KG1 (cell line): ENCODE measurements around the gene NIT2.
A peak's percentile ranks its signal among the peaks of the same experiment; 100 is the strongest.
"Not testable (repeated sequence)": the region's sequence is repeated elsewhere in the genome, so short reads cannot be mapped to it uniquely, and the experiment has no call there.

Experiments
- DNase-seq: peaks from one replicate; lab custom pipeline; 2025; lab: John Stamatoyannopoulos, UW

The NIT2 gene, protein sequence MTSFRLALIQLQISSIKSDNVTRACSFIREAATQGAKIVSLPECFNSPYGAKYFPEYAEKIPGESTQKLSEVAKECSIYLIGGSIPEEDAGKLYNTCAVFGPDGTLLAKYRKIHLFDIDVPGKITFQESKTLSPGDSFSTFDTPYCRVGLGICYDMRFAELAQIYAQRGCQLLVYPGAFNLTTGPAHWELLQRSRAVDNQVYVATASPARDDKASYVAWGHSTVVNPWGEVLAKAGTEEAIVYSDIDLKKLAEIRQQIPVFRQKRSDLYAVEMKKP

GRCh38 chr3:100334488-100335351, at the start of gene NIT2:
TSS of gene NIT2 (plus strand) at chr3:100334757. CDS start at chr3:100334792, 35 bp downstream.
- DNase-seq: peak; percentile 27

GRCh38 chr3:100288288-100288894, 46.2 kb upstream of the NIT2 start:
- DNase-seq: no peak

DNA sequence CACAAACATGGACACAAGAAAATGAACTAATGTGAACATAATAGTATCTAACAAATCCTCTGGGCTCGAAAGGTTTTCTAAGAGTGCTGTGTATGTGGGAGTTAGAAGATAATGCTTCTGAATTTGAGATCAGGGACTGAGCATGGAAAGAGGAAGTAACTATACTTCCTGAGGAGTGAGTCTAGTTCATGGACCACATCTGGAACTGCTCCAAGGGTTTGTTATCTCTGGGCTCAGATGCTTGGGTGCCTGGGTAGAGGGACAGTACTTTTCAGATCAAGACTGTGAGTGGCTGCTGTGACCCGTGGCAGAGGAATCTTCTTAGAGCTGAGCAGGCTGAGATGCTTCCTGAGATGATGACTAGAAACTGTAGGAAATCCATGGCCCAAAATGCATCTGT, 45.2 kb upstream of the NIT2 start:
- DNase-seq: peak; percentile 30

DNA sequence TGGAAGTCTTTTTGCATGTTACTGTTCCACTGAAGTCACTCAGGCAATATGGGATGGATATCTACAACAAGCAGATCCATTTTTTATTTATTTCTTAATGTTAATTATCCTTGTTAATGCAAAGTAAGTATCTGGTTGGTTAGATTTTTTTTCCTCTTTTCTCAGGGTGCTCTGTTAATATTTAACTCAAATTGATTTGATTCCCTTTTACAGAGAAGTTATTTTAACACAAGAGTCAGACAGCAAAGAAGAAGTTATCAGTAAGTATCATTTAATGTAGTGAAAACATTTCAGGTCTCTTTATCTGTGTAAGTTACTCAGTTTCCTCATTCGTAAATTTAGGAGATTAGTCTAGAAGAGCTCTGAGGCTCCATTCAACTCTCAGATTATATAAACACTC, 39.5 kb upstream of the NIT2 start:
- DNase-seq: no peak

DNA sequence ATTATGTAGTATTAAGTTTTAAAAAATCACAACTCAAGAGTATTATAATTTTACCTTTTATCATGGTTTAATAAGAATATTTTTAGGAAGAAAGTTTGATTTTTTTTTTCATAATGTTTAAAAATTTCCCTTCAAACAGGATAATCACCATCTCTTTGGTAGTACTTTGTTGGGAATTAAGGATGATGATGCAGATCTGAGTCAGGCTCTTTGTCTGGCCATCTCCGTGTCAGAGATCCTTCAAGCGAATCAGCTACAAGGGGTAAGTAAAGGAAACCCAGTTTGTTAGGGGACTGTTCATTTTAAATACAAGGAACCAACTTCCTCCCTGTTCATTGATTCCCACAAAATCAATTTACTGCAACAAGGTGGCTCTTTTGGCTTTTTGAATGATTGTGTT, 36.8 kb upstream of the NIT2 start:
- DNase-seq: no peak

DNA sequence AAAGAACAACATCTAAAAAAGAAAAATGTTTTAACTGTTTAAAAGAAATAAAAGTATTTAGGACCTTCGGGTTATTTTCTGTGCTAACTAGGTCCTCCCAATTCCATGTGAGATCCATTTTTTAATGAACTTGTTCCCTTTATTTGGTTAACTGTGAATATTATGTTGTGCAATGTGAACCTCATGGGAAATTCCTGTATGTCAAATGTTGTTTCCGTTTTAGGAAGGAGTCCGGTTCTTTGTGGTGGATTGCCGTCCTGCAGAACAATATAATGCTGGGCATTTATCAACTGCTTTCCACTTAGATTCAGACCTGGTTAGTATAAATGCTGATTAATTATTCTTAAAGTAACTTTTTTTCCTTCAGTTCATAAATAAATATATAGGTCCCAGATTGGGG, 35.5 kb upstream of the NIT2 start:
- DNase-seq: no peak

GRCh38 chr3:100306695-100307094, 27.9 kb upstream of the NIT2 start:
- DNase-seq: no peak

- DNase-seq: no peak
Observed at GRCh38 chr3:100310355-100310965, 24.1 kb upstream of the NIT2 start.

DNA sequence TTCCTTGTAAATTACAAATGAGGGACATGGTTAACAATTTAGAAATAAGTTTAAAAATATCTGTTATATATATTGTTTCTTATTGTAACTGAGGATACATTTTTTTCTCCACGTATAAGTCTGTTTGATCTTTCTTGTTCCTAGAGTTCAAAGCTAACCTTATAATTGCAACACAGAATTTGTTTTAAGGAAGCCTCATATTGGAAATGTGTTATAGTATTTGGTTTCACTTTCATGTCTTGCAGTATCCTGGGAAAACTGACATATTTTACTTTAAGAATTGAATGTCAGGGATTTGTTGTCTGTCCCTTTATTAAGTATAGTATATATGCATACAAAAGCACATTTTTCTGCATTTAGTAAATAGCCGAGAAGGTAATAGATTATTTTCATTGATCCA, 23.5 kb upstream of the NIT2 start:
- DNase-seq: no peak

- DNase-seq: peak; percentile 6
Observed at GRCh38 chr3:100316641-100317069, 17.9 kb upstream of the NIT2 start.

DNA sequence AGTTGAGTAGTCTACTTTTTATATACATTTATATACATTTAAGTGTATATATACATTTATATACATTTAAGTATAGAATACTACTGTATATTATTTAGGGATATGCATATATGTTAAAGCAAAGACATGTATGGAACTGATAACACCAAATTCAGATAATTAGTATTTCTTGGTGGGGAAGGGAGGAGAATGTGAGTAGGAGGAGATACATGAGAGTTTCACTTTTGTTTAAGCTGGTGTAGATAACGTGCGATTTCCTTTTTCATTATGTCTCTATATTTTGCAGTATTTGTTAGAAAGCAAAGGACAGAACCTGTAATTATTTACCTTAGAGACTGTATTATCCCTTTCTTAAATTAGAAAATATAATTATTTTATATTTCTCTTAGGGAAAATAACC, 16.6 kb upstream of the NIT2 start:
- no peak for DNase-seq

DNA sequence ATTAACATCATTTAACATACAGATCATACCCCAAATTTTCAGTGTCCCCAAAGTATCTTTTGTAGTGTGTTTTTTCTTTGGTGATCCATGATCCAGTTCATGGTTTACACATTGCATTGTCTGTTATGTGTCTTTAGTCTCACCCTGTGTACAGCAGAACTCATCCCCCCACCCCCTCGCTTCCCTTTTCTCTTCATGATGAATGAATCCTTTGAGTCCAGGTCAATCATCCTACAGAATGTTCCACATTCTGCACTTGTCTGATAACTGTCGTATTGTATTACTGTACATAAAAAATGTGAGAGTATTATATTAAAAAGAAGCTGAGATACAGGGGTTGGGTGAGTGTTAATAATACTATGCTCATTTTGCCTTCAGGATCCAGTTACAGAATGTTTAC, 14.6 kb upstream of the NIT2 start:
- no peak for DNase-seq

- DNase-seq: no peak
Observed at GRCh38 chr3:100324044-100324443, 10.5 kb upstream of the NIT2 start.

DNA sequence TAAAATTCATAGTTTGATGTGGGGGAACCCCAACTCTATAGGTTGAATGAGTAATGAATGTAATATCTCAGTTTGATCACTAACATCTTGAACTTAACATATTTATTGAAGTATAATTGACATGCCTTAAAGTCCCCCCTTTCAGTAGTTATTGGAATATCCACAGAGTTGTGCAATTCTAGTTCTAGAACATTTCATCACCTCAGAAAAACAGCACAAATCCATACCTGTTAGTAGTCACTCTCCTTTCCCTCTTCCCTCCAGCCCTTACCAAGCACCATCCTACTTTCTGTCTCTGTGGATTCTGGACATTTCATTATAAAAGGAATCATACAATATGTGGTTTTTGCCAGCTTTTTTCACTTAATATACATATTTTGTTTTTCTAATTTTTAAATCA, 8.7 kb upstream of the NIT2 start:
- no peak for DNase-seq

DNA sequence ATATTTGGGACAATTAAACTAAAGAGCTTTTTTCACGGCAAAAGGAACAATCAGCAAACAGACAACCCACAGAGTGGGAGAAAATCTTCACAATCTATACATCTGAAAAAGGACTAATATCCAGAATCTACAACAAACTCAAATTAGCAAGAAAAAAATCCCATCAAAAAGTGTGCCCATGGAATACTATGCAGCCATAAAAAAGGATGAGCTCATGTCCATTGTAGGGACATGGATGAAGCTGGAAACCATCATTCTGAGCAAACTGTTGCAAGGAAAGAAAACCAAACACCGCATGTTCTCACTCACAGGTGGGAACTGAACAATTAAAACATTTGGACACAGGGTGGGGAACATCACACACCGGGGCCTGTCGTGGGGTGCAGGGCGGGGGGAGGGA, 7.2 kb upstream of the NIT2 start:
- not testable (repeated sequence) for DNase-seq

- no peak for DNase-seq
Observed at GRCh38 chr3:100329800-100330489, 4.6 kb upstream of the NIT2 start.

DNA sequence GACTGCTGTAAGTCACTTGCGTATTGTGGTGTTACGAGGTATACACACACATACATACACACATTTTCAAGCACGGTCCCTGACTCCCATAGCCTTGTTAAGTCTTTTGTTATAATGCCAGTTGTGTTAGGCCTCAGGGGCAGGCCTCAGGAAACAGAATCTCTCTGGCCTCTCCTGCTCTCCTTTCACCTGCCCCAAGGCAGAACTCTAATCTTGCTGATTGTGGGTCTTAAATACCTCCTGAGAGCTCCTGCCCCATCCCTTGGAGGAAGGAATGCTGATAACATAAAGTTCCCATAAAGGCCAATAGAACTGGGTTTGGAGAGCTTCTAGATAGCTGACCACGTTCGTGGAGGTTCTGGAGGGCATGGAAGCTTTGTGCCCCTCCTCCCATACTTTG, 3.9 kb upstream of the NIT2 start:
- no peak for DNase-seq

DNA sequence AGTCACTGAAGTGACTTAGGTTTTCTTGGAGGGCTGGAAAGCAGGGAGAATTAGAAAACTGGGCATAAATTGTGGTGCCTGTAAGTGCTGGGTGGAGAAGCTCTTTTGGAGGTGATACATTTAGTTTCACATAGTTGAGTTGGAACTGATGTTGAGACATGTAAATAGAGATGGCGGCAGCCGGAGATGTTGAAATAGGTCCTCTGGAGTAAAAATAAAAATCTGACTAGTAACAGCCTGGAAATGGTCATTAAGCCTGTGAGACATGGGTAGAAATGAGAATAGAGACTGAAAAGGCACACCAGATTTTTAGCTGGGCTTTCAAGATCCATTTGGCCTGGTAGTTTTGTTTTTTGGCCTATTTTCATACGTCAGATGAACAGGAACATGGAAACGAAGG, 2.9 kb upstream of the NIT2 start:
- DNase-seq: no peak

DNA sequence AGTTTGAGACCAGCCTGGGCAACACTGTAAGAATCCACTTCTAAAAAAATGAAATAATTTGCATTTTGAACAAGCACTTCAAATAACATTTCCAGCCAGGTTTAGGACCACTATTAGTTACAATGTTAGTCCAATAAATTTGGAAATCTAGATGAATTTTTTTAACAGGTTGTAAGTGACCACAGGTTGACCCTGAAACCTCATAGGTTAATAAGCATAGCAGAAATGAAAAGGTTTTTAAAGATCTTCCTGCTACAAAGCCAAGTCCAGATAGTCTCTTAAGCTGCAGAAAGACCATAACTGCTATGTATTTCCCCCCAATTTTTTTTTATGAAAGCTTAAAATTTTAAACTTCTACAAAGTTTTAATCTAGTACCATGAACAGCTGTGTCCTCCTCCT, 1.5 kb upstream of the NIT2 start:
- DNase-seq: no peak

DNA sequence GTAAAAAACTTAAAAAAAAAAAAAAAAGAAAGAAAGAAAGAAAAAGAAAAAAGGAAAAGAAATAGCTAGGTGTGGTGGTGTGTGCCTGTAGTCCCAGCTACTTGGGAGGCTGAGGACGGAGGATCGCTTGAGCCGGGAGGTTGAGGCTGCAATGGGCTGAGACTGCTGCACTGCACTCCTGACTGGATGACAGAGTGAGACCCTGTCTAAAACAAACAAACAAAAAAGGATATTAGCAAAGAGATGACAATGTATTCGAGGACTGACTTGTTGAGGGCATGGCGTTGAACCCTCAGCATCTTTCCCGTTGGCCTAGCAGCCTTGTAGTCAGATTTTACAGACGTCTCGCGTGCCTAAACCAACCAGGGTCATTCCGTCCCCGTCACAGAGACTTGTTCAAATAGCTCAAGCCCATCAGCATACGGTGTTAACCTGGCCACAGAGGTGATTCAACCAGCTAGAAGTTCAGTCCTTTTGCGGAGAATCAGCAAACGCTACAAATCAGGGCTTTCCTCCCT, 528 bp upstream of the NIT2 start:
- DNase-seq: no peak

DNA sequence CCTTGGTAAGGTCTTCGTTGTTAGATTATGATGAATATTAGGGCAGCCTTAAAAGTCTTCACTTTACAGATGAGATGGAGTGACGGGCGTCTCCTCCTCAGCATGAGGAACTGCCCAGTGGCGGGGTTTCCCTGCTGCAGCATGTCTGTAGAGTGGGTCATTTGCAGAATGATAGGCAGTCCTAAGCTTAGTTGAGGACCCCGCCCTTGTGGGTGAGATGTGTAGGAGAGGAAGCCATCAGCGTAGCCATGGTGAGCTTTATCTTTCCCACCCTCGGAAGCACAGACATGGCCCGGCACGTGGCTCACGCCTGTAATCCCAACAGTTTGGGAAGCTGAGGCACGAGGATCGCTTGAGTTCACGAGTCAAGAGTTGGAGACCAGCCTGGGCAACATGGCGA, 877 bp downstream of the NIT2 start:
- DNase-seq: no peak

DNA sequence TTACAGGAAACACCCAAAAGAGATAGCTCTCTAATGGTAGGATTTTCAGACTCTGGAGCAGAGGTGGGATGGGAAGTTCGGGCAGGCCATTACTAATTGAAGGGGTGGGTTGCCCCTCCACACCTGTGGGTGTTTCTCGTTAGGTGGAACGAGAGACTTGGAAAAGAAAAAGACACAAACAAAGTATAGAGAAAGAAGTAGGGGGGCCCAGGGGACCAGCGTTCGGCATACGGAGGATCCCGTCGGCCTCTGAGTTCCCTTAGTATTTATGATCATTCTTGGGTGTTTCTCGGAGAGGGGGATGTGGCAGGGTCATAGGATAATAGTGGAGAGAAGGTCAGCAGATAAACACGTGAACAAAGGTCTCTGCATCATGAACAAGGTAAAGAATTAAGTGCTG, 1.7 kb downstream of the NIT2 start:
- DNase-seq: not testable (repeated sequence)
